ENCODE measurements around the gene C11orf65.
"Not testable (repeated sequence)": the region's sequence is repeated elsewhere in the genome, so short reads cannot be mapped to it uniquely, and the experiment has no call there.

- TF ChIP-seq POLR2A, POLR2AphosphoS5 (IDR thresholded peaks at IDR 0.05; ENCODE audit: low read depth, low read length): not testable (repeated sequence)
These were observed 49.8 kb downstream of the C11orf65 start for GRCh38 chr11:108417551-108417950.

All from GM12892 (cell line).